ENCODE measurements around the gene NFKBIL1.
A peak's percentile ranks its signal among the peaks of the same experiment; 100 is the strongest.
"Not testable (repeated sequence)": the region's sequence is repeated elsewhere in the genome, so short reads cannot be mapped to it uniquely, and the experiment has no call there.

NFKBIL1 gene

DNA sequence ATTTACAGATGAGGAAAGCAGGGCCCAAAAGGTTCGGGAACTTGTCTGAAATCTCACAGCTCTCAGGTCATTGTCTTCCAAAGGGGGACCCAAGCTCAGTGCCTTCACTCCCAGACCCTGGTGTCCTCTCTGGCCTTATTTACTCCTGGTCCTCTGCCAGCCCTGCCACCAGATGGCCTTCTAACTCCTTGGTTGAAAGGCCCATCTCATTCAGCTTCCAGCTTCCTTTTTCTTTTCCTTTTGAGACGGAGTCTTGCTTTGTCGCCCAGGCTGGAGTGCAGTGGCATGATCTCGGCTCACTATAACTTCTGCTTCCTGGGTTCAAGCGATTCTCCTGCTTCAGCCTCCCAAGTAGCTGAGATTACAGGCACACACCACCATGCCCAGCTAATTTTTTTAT is 4.0 kb downstream of the NFKBIL1 start:
- in situ Hi-C loops (cut with HindIII; ENCODE audit: low pct_ligation_motif_present, low sequenced_read_pairs); H3K27ac ChIP-seq; H3K27me3 ChIP-seq (replicated peaks); H3K4me3 ChIP-seq (ENCODE audit: low read depth, low read length): not testable (repeated sequence)
- peak; percentile 54 for DNase-seq
- TF ChIP-seq, protein P1, sequence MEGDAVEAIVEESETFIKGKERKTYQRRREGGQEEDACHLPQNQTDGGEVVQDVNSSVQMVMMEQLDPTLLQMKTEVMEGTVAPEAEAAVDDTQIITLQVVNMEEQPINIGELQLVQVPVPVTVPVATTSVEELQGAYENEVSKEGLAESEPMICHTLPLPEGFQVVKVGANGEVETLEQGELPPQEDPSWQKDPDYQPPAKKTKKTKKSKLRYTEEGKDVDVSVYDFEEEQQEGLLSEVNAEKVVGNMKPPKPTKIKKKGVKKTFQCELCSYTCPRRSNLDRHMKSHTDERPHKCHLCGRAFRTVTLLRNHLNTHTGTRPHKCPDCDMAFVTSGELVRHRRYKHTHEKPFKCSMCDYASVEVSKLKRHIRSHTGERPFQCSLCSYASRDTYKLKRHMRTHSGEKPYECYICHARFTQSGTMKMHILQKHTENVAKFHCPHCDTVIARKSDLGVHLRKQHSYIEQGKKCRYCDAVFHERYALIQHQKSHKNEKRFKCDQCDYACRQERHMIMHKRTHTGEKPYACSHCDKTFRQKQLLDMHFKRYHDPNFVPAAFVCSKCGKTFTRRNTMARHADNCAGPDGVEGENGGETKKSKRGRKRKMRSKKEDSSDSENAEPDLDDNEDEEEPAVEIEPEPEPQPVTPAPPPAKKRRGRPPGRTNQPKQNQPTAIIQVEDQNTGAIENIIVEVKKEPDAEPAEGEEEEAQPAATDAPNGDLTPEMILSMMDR (IDR thresholded peaks at IDR 0.05; ENCODE audit: low read depth, low read length, missing control alignments) = peak; percentile 72
- H3K36me3 ChIP-seq (replicated peaks) = peaks cover 18% of the 10 kb centered on the region

GRCh38 chr6:31556307-31556706 is 8.9 kb downstream of the NFKBIL1 start:
- no peaks in the 10 kb centered on the region for H3K27me3 ChIP-seq (replicated peaks)
- peaks cover 22% of the 10 kb centered on the region for H3K36me3 ChIP-seq (replicated peaks)
- no peak overlapping the region for H3K4me3 ChIP-seq (ENCODE audit: low read depth, low read length)
- H3K27ac ChIP-seq = no peak overlapping the region
- TF ChIP-seq, protein P1 (IDR thresholded peaks at IDR 0.05; ENCODE audit: low read depth, low read length, missing control alignments) = no peak
- DNase-seq = no peak
- in situ Hi-C loops (cut with HindIII; ENCODE audit: low pct_ligation_motif_present, low sequenced_read_pairs) = no loop called here

DNA sequence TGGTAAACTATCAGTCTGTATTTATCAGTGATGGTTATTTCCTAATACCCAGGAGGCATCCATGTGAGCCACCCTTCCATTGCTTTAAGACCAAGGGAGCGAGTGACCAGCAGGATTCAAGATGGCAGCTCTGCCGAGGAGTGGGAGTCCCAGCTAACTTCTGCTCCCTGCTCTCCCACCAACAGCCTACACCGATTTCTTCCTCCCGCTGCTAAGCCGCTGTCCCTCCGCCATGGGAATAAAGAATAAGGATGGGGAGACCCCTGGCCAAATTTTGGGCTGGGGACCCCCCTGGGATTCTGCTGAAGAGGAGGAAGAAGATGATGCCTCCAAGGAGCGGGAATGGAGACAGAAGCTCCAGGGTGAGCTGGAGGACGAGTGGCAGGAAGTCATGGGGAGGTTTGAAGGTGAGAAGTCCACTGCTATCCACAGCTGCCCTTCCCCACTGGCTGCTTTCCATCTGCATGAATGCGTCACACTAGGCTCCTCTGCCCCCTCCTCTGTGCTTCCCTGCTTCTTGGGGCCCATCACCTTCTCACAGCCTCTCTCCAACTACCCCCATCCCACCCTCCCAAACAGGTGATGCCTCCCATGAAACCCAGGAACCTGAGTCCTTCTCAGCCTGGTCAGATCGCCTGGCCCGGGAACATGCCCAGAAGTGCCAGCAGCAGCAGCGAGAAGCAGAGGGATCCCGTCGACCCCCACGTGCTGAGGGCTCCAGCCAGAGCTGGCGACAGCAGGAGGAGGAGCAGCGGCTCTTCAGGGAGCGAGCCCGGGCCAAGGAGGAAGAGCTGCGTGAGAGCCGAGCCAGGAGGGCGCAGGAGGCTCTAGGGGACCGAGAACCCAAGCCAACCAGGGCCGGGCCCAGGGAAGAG is 10.3 kb downstream of the NFKBIL1 start:
- TF ChIP-seq, protein P1 (IDR thresholded peaks at IDR 0.05; ENCODE audit: low read depth, low read length, missing control alignments) = no peak
- no peak for DNase-seq
- in situ Hi-C loops (cut with HindIII; ENCODE audit: low pct_ligation_motif_present, low sequenced_read_pairs) = no loop called here
- Histone ChIP-seq H3K4me3 (ENCODE audit: low read depth, low read length) (no peak overlapping the region), H3K36me3 (replicated peaks) (peaks cover 20% of the 10 kb centered on the region), H3K27ac (no peak overlapping the region), H3K27me3 (replicated peaks) (no peaks in the 10 kb centered on the region)

- H3K27ac ChIP-seq = no peak overlapping the region
- peaks cover 18% of the 10 kb centered on the region for H3K36me3 ChIP-seq (replicated peaks)
- in situ Hi-C loops (cut with HindIII; ENCODE audit: low pct_ligation_motif_present, low sequenced_read_pairs) = no loop called here
- DNase-seq = no peak
- TF ChIP-seq, protein P1 (IDR thresholded peaks at IDR 0.05; ENCODE audit: low read depth, low read length, missing control alignments) = no peak
- no peaks in the 10 kb centered on the region for H3K27me3 ChIP-seq (replicated peaks)
- H3K4me3 ChIP-seq (ENCODE audit: low read depth, low read length) = no peak overlapping the region
Observed at GRCh38 chr6:31558318-31558625, 10.9 kb downstream of the NFKBIL1 start.

DNA sequence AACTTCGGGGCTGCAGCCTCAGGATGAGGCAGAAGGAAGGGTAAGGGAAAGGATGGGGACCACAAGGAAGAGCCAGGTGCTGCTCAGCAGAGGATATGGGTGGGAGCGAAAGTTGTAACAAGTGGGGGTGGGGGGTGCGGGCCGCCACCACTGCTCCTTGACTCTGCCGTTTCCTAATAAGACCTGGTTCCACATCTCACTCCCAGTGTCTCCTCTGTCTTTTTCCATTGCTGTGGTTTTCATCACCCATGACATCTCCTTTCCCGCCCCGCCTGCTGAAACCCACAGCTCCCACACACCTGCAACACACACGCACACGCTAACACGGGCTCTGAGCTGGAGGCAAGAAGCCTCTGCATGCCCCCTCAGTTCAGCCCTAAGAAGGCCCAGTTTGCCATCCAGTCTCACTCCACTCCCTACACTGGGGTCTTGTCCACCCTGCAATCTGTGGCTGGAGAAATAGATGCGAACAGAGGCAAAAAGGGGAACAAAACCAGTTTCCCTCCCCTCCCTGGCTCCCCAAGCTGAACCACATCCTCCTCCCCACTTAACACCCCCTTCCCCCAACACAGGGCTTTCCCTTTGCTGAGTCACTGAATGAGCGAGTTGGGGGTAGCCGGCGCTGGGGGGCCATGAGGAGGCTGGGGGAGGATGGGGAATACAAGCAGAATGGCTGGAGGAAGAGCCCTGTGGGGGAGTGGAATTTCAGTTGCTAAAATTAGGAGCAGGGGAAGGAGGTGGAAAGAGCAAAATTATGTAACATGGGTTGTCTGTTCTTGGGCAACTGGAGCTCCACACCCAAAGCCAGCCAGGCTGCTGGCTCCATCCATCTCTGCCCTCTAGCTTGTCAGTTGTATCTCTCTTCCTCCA is 11.5 kb downstream of the NFKBIL1 start:
- Histone ChIP-seq H3K4me3 (ENCODE audit: low read depth, low read length) (no peak overlapping the region), H3K27ac (peak overlapping the region; percentile 68)
- TF ChIP-seq, protein P1 (IDR thresholded peaks at IDR 0.05; ENCODE audit: low read depth, low read length, missing control alignments) = no peak

More for the DNA sequence above, 11.5 kb downstream of the NFKBIL1 start:
- peaks cover 17% of the 10 kb centered on the region for H3K36me3 ChIP-seq (replicated peaks)
- DNase-seq = no peak
- in situ Hi-C loops (cut with HindIII; ENCODE audit: low pct_ligation_motif_present, low sequenced_read_pairs) = no loop called here
- no peaks in the 10 kb centered on the region for H3K27me3 ChIP-seq (replicated peaks)
